ENCODE results near the gene ZNF12. TPM values are rescaled to one million over a fixed set of nuclear protein-coding genes. Genes with fewer than 3 reads are reported as not detected.

ZNF12 gene
- total and polyA plus RNA-seq, 2 of the 8 experiments (the other 6 are each of a cell fraction or from before 2014, with no cell fraction given), result 6.7 to 16.2 TPM

DNA sequence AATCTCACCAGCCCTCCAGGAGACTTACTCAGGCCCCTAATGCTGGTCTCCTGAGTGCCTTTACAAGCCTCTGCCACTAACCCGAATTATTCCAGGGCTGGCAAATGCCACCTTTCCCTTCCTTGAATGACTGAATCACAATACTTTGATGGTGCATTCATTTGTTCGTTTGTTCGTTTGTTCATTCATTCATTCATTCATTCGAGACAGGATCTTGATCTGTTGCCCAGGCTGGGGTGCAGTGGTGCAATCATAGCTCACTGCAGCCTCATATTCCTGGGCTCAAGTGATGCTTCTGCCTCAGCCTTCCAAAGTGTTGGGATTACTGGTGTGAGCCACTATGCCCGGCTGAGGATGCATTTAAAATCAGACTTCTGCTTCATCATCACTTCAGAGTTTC, 6.0 kb downstream of the ZNF12 start:
- 86% methylated on average over 5 of the region's 5 CpGs; no CpG with 5 or more reads in 1 of the 2 experiments for WGBS, 2 experiments (ENCODE audit: extremely low coverage in 1 of 2, insufficient coverage in 1 of 2, insufficient read length in 1 of 2, insufficient replicate concordance in 2 of 2, low coverage in 1 of 2, low lambda C conversion rate in 2 of 2, missing lambda C conversion rate in 1 of 2)
- no peak overlapping the region for H3K4me2 ChIP-seq (ENCODE audit: insufficient read depth in 1 of 2, low read depth in 2 of 2, low read length in 2 of 2)
- peaks cover 24 to 83% (median 55%) of the 10 kb centered on the region in 4 experiments for H3K36me3 ChIP-seq (ENCODE audit: control insufficient read depth in 2 of 4, insufficient read depth in 4 of 4, low read length in 3 of 4)
- H3K27ac ChIP-seq (ENCODE audit: low read depth, low read length), result no peak overlapping the region
- no peak overlapping the region for H4K91ac ChIP-seq (replicated peaks; ENCODE audit: insufficient read length, low read length)
- H3K56ac ChIP-seq (replicated peaks; ENCODE audit: insufficient read length, low read depth, low read length), result no peak overlapping the region
- H3K14ac ChIP-seq (ENCODE audit: insufficient read length), result no peak overlapping the region
- H3K4me3 ChIP-seq (ENCODE audit: extremely low read depth in 1 of 4, insufficient read depth in 2 of 4, low read depth in 3 of 4, low read length in 4 of 4), result no peak overlapping the region
- ChIA-PET POLR2A (ENCODE audit: partially characterized antibody) (interaction anchor here (0.9 to 1.4 kb wide), 2 partner anchors 15 to 42 kb away, joined by 3 to 4 read pairs; no protein-coding TSS in a partner anchor), CTCF (ENCODE audit: partially characterized antibody) (no interaction called here)
- peaks cover 48 to 50% of the 10 kb centered on the region in 2 experiments for H3K9me3 ChIP-seq (ENCODE audit: insufficient read depth in 2 of 2, low read depth in 1 of 2, low read length in 1 of 2)
- no peak overlapping the region for H3K18ac ChIP-seq (ENCODE audit: extremely low read depth, low read length)
- peaks cover 6% of the 10 kb centered on the region; the same call in 1 of the 2 replicates for H3K23me2 ChIP-seq (ENCODE audit: low read depth, low read length)
- H3K79me2 ChIP-seq (ENCODE audit: control insufficient read depth in 1 of 2, insufficient read depth in 2 of 2, low read length in 2 of 2), result peaks cover 35 to 68% of the 10 kb centered on the region in 2 experiments
- no peak overlapping the region for H4K5ac ChIP-seq (ENCODE audit: insufficient read length, low read depth, low read length)
- no peak overlapping the region for H3K4ac ChIP-seq (replicated peaks; ENCODE audit: insufficient read length, low read depth, low read length)
- H2BK15ac ChIP-seq (ENCODE audit: low read length), result no peak overlapping the region
- 0 out of 7 replicates have a peak, but pooled peaks cover 0 to 2% (median 0%) of the 10 kb centered on the region in 4 experiments for H3K4me1 ChIP-seq (replicated peaks in 1 of 4; ENCODE audit: control insufficient read depth in 3 of 4, insufficient read depth in 4 of 4, low read length in 3 of 4)
- peaks cover 2 to 5% of the 10 kb centered on the region in 2 experiments for H4K20me1 ChIP-seq (replicated peaks in 1 of 2; ENCODE audit: control insufficient read depth in 1 of 2, insufficient read depth in 2 of 2, low read length in 2 of 2)
- H2AK5ac ChIP-seq (ENCODE audit: low read depth, low read length), result no peak overlapping the region
- H2BK12ac ChIP-seq (ENCODE audit: low read depth, low read length), result no peak overlapping the region
- H3K79me1 ChIP-seq (ENCODE audit: low read depth, low read length), result peaks cover 23% of the 10 kb centered on the region
- no peak for DNase-seq (ENCODE audit: low read depth in 1 of 2, low spot score in 2 of 2)
- H2BK20ac ChIP-seq (ENCODE audit: low read length), result no peak overlapping the region
- H4K8ac ChIP-seq (ENCODE audit: extremely low read depth, insufficient read depth, low read length), result no peak overlapping the region
- H2AFZ ChIP-seq (ENCODE audit: low read length), result no peak overlapping the region
- no peak overlapping the region for H2BK120ac ChIP-seq (replicated peaks; ENCODE audit: low read depth, low read length)
- H2BK5ac ChIP-seq (ENCODE audit: low read depth, low read length), result no peak overlapping the region
- H3K27me3 ChIP-seq (replicated peaks in 1 of 4; ENCODE audit: control insufficient read depth in 3 of 4, extremely low read depth in 1 of 4, insufficient read depth in 3 of 4, low read length in 3 of 4), result no peaks in the 10 kb centered on the region
- H3K9ac ChIP-seq (replicated peaks in 1 of 4; ENCODE audit: extremely low read depth in 1 of 4, low read depth in 3 of 4, low read length in 3 of 4), result no peak overlapping the region
- FAIRE-seq, result no peak
- H3K23ac ChIP-seq (ENCODE audit: insufficient read length), result no peak overlapping the region
- TF ChIP-seq TAF7 (optimal IDR thresholded peaks at IDR 0.05; ENCODE audit: borderline replicate concordance, low read depth, low read length), result no peak
- TF ChIP-seq, protein P1, sequence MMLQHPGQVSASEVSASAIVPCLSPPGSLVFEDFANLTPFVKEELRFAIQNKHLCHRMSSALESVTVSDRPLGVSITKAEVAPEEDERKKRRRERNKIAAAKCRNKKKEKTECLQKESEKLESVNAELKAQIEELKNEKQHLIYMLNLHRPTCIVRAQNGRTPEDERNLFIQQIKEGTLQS (IDR thresholded peaks at IDR 0.05; ENCODE audit: insufficient read depth, low read depth, low read length), result no peak
- no peak for TF ChIP-seq SIN3A (conservative IDR thresholded peaks at IDR 0.05 in 1 of 2, IDR thresholded peaks at IDR 0.05 in 1 of 2; ENCODE audit: low read depth in 1 of 2, low read length in 2 of 2)
- no peak for TF ChIP-seq EGR1 (IDR thresholded peaks at IDR 0.05; ENCODE audit: borderline replicate concordance, low read depth, low read length)
- no peak for TF ChIP-seq KDM1A (IDR thresholded peaks at IDR 0.05; ENCODE audit: borderline replicate concordance, low read length)
- TF ChIP-seq FOSL1 (IDR thresholded peaks at IDR 0.05; ENCODE audit: insufficient read depth, low read depth, low read length), result no peak
- TF ChIP-seq CBX5 (IDR thresholded peaks at IDR 0.05; ENCODE audit: low read depth, low read length), result no peak

Measured in H1 (cell line).